Stimulated activated CD8-positive, alpha-beta memory T cell treated with anti-CD3 and anti-CD28 coated beads, Interleukin-12 subunit alpha, Interleukin-12 subunit beta, amount 100 ng/mL, for 1 hour (primary cell): Measurements from ENCODE around the gene HS2ST1.

ENCODE experiments used
- DNase-seq: peaks from one replicate; pipeline ENCODE4 v3.0.0-alpha.2; 2020; ENCODE audit warnings: low read depth

HS2ST1 gene

DNA sequence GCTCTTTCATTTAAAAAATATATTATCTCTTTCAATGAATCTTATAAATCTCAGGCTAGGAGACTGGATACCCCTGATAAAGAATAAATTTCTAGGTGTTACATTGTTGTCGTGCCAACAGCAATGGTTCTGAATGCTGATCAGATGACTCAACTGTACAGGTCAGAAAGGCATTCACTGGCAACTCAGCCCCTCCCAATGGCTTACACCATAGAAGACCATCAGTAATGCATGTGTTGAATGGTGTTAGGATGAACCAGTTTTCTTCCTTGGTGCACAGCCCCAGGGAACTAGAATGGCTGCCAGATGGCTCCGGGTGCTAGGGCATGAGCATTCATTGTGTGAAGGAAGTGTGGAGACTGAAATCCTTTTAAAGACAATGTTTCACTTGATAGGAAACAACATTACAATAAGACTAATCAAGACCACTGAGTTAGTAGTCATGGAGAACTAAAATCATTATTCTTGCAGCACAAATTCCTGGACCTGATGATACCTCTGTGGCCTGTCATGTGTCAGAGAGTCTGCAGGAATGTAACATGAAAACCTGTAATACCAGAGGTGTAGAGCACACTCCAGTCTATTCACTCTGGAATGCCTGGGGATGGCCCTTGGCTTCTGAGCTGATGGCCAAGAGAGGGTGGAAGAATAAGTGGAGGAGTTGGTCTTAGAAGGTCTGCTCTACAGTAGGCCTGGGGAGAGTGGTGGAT is 226.6 kb downstream of the HS2ST1 start:
- no peak for DNase-seq

DNA sequence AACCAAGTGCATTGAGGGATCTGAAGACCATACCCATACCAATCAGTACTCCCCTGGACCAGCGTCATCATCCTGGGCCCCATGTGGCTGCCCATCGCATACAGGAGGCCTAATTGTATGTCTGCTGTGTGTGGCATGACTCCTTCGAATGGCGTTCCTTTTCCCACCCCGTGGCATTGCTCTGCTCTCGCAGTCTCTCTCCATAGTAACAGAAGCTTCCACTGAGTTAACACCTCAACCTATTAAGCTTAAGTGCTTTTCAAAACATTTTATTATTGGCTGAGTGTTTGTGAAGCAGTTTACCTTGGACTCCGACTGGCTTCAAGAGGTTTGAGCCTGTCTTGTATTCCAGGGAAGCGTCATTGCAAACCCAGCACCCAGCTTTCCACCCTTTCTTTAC is 227.1 kb downstream of the HS2ST1 start:
- DNase-seq = no peak

DNA sequence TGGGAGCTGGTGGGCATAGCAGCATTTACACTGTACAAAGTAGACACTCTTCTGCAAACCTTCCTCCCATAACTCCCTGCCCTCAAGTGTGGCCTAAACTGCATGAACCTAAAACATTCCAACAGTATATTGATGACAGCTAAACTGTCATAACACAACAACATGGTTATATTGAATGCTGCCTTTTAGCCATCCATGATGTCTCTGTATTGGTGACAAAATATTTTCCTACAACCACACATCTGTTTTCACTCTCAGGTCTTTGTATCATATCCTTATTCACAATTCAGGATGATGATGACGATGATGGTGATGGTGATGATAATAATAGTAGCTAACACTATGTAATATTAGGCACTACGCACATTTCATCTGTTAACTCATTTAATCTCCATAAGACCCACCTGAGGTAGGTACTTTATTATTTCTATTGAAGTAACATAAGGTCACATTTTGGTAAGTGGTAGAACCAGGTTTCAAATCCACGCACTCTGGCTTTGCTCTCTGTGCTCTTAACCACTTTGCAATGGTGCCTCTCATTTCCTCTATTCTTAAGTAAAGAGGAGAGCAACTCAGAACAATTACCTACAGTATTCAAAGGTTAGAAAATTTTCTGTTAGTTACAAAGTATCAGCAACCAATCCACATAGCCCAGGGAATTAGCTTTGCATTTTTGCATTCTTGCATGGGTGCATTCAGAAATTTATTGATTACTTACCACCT is 229.1 kb downstream of the HS2ST1 start:
- DNase-seq = no peak

- no peak for DNase-seq
Observed at GRCh38 chr1:87144316-87144895, 230.0 kb downstream of the HS2ST1 start.

GRCh38 chr1:87144981-87145380 is 230.5 kb downstream of the HS2ST1 start:
- DNase-seq = no peak

- DNase-seq = no peak
Observed at GRCh38 chr1:87146538-87146937, 232.1 kb downstream of the HS2ST1 start.

DNA sequence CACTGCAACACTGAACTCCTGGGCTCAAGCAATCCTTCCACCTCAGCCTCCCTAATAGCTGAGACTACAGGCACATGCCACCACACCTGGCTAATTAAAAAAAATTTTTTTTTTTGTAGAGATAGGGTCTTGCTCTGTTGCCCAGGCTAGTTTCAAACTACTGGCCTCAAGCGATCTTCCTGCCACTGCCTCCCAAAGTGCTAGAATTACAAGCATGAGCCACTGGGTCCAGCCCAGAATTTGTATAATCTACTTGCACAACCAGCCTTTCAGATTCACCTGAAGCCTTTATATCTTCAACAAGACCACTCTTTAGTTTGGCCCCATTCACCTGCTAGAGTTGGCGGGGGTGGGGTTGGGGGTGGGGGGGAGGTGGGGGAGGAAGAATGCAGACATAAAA is 232.6 kb downstream of the HS2ST1 start:
- no peak for DNase-seq

GRCh38 chr1:87147851-87148250 is 233.4 kb downstream of the HS2ST1 start:
- no peak for DNase-seq

- no peak for DNase-seq
Observed at GRCh38 chr1:87148661-87149060, 234.2 kb downstream of the HS2ST1 start.

DNA sequence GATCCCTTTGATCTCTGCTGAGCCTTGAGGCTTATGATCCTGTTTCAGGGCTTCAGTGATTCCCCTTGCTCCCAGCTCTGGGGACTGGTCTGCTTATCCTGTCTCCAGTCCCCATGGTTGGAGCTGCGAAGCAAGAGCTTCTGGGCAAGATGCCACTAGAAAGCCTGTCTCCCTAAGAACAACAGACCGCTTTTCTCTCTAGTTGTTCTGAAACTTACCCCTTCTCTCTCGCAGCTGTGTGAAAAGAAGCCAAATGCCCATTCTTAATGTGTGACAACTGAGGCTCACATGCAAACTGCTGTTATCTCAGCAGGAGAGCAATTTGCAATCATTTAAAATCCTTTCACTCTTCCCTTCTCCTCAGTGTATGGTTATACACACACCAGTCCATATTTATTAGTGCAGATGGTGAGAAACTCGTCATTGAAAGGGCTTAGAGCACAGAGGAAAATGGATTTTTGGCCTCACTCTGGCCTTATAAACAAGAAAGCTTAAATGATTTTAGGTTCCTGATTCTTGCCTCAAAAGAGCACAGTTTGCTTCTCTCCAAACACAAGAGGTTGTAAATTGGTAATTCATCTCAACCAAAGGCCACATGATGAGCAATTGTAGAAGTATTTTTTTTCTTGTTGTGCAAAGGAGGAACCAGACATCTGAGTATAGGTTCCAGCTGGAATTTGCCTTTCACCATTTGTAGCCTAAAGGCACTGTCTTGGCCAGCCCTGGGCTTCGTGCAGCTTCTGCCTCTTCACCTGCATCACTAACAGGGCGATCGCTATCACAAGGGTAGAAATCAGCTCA is 235.0 kb downstream of the HS2ST1 start:
- DNase-seq = no peak

GRCh38 chr1:87150143-87150542 is 235.7 kb downstream of the HS2ST1 start:
- DNase-seq = no peak

- DNase-seq = no peak
Observed at GRCh38 chr1:87151500-87152421, 237.3 kb downstream of the HS2ST1 start.

DNA sequence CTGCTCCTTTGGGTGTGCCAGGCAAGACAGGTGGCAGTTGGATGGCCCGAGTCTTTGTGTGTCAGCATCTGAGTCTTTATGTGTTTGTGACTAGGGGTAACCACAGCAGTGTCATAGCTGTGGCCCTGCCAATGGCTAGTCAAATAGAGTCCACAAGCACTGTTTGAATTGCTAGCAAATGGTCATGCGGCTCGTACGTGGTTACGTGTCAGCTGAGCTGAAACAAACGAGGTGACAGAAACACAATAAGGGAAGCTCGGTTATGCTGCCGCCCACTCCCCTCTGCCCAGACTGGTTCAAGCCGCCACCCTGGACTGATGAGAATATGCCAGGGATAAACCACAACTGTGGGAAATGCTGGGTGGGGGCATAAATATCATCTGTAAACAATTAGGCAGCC is 239.9 kb downstream of the HS2ST1 start:
- DNase-seq = no peak

DNA sequence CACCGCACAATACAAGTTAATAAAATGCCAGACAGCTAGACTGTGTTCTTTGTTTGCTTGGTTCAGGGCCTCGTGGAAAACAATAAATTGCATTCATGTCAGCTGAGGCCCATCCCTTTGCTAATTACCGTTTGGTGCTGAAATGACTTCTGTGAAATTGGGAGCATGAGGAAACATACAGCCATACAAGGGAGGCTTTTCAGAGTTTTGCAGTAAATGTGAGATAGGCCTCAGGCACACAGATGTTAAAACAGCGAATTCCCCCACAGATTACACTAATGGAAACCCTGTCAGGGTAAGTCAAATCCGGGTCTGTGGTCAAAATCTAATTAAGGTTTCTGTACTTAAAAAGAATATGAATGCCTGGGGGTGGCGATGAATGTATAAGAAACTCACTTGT is 240.7 kb downstream of the HS2ST1 start:
- no peak for DNase-seq

DNA sequence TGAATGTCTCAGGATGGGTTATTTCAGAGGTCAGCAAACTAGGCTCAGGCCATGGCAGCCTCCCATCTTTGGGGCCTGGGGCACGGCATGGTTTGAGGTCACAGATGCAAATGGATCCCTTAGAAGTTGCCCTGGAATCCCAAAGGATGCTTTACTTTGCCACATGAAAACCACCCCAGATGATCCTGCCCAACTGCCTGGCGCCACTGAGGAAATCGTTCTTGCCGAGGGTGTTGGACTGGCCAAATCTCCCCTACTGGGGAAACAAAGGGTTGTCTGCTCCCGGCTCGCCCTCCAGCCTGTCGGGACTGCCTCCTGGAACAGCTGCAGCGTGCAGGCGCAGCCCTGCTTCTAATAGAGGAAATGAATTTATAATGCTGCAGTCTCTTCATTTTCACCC is 241.2 kb downstream of the HS2ST1 start:
- DNase-seq = no peak

GRCh38 chr1:87156124-87156523 is 241.7 kb downstream of the HS2ST1 start:
- no peak for DNase-seq

DNA sequence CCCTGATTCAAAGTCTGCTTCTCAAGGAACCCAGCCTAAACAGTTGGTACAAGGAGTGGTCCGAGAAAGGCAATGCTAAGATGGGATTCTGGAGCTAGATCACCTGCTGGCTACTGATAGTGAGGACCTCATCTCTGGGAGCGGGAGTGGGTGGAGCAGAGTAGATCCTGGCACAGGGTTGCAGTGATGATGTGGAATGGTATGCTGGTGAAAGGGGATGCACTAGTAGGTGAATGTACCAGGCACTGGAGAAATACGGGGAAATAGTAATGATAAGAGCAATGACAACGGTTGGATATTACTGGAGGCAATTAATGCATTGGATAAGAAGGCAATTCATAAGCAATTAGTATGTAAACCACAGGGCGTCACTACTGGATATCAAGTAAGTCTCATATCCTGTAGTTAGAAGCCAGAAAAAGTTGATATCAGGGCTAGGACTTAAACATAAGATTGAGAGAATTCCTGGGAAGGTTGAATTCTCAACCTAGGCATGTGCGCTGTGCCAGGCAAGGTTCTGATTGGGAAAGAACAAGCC is 245.0 kb downstream of the HS2ST1 start:
- DNase-seq = no peak
